Bone marrow (tissue), 2 donors: ENCODE data around the gene ALX4.

Experiments used
- DNase-seq, 2 donors: peaks; one replicate each; lab custom pipeline; 2025; lab: John Stamatoyannopoulos, UW

The ALX4 gene

DNA sequence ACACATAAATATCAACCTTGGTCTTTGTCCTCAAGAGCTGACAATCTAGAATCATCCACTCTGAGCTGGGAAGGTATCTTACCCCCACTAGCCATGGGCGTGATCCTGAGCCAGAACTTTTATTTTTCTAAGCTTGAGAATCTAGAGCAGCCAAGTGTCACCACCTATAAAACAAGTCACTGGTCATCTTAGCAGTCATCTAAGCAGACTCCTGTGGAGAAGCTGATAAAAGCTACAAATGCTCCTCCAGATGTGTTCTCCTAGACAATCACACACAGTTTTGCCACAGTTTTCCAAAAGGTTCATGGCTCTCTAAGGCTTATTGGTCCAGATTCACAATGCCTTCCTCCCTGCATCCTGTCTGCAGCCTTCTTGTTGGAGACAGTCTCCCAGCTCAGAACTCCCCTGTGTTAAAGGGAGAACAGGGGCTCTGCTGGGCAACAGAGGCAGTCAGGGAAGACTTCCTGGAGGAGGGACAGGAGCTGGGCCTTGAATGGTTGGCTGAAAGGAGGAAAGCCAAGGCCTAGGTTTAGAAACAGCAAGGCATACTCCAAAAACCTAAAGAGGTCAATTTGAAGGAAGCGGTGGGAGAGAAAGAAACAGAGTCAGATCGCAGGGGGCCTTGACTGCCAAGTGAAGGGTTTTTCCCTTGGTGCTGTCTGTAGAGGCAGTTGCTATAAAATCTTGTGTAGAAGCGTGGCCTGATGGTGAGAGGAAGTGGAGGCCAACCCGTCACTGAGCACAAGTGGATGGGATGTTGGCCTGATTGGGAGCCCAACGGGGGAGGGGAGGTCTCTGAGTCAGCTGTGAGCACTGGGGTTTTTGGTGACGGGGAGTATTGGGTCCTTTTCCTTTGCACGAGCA lies 42.0 kb downstream of the ALX4 start:
- no peak for DNase-seq

DNA sequence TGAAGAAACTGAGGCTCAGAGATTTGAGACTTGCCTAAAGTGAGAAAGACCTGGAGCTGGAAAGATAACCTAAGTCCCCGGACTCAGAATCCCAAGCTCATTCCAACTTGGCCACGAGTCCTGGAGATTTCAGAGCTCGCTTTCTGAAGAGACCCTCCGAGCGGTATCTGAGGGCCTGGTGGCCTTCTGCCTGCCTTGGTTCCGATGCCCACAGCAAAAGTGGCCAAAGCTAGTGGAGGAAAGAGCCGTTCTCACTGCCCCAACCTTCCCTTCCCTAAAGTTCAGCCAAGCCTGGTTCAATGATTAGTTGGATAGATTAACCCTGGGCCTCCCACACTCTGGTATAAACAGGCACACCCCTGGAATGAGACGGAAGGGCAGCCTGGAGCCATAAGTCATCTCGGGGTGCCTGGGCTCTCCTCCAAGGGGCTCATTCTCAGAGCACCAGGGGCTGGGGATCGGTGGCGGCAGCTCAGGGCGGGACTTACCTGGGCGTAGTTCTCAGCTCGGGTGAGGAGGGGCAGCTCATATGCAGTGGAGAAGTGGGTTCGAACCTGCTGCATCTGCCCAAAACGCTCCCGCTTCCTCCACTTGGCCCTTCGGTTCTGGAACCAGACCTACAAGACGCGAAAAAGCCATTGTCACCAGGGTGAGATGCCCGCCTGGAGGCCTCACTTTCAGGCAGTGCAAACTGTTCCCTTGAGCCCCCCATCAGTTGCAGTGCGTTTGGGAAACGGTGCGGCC lies 42.8 kb downstream of the ALX4 start:
- DNase-seq, result no peak

DNA sequence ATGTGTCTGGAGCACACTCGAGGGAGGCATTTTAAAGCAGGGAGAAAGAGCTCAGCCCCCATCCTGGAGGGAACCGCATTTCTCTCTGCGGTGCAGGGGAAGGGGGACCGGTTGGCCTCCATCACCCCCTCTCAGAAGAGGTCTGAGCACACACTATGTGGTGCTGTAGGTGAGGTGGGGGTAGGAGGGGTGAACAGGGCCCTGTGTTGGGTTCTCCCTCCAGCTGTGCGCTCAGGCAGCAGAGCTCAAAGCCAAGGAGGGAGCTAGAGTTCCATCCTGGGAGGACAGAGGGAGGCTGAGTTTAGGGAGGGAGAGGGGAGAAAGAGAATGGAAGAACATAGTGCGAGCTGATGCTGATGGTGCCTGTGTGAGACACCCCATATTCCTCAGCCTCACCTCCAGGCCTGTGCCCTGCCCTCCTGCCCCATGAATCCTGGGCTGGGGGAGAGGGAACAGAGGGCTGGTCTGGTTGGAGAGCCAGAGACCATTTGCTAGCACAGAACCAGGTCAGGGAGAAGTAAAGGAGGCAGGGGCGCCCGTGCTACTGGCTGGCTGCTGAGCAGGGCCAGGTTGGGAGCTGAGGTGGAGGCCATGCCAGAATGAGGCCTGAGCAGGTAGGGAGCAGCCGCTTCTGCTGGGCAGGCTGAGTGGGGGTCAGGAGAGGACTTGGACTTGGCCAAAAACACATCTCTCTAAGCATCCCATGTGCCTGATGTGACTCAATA lies 43.7 kb downstream of the ALX4 start:
- no peak for DNase-seq

DNA sequence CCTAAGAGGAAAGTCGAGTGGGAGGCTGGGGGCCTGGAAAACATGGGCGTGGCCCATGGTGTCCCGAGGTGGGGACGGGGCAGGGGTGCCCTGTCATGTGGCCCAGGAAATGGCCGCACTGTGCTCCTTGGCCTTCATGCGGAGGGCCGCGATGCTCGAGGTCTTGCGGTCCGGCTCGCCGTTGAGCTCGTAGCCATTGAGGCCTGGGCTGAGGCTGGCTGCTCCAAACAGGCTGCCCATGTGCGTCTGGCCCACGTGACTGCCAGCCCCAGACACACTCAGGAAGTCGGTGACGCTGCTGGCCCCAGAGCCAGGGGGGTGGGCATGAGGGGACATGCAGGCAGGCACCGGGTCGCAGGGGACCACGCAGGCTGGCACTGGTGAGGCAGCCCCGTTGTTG lies 45.2 kb downstream of the ALX4 start:
- no peak for DNase-seq

DNA sequence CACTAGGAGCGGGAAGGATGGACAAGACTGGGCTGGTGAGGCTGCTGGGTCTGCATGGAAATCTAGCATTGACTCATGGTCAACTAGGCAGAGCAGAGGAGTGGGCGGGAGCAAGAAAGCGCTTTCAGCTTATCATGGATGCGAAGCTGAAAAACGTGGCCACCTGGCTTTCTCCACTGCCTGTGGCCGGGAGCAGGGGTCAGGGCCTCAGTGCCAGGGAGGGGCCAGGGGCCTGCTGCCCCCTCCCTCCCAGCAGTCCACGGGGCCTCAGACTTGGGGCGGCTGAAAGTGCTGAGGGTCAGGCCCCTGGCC lies 45.5 kb downstream of the ALX4 start:
- DNase-seq, result no peak

DNA sequence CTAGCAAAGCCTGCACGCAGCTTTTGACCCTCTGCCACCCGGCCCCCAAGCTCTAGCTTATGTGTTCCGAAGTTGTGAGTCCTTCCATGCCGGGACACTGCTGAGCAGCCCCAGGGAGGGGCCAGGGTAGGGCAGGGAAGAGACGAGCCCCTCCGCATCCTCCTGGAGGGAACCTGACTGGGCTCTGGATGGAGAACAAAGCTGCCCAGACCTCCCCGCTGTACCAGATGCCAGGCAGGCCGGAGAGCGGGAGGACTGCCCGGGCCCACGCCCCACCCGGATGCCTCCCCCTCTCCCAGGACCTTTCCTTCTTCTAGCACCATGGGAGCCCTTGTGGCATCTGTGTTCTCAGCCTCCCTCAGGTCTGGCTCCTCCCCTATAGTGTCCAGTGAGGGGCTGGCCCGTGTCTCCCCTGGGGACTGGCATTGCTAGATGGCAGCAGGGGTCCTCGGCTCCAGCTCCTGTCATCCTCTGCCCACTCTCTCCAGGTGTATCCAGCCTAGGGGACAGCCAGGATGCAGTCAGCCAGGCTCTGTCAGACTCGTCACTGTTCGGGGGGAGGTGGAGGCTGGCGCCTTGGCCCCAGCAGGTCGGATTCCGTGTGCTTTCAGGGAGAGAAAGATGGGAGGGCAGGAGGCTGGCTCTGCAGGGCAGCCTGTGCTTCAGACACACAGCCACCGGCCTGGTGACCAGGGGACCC lies 46.1 kb downstream of the ALX4 start:
- DNase-seq, result no peak

DNA sequence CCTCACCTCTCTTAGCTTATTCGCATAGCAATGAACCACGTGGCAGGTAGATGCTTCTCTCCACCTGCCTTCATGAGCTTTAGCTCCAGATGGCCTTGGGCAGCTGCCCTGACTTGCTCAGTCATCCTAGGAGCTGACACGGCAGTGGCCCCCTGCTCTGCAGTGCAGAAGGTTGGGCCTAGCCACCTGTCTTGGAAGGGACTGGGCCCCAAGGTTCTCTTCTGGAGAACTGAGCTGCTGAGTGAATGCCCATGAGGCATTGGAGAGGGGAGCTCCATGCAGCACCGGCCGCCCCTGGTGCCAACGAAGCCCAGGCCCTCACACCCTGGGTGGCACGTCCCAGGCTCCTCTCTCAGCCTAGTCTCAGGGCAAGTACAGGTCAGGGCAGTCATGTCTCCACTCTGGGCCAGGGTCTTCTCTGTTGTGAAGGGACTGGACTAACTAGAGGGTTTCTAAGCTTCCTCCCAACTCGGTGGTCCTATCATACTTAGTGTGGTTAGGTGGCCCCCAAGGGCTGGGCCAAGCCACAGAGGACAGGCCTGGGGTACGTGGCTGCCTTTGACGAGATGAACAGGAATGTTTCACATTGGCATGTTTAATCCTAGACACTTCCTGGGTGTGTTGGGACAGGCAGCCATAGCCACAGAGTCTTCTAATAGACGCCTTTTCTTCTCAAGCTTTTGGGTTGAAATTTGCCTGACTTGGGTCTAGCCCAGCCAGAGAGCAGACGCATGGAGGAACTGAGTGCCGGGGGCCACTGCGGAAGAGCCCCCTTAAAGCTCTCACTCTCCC lies 47.9 kb downstream of the ALX4 start:
- no peak for DNase-seq

DNA sequence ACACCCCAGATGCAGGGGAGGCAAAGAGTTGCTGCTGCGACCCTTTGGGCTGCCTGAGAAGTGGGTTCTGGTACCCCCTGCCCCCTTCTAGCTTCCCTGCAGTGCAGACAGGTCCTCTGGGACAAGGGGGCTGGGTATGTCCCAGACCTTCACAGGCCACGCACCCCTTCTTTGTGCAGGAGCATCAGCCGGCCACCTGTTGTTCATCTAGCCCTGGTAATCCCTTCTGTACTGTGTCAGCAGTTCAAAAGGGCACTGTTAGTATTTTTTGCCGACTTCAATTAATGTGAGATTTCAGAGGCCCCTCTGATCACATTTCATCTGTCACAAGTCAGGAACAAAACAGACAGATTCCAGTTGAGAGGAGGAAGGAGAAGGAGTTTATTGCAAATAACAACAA lies 49.9 kb downstream of the ALX4 start:
- DNase-seq, result no peak

DNA sequence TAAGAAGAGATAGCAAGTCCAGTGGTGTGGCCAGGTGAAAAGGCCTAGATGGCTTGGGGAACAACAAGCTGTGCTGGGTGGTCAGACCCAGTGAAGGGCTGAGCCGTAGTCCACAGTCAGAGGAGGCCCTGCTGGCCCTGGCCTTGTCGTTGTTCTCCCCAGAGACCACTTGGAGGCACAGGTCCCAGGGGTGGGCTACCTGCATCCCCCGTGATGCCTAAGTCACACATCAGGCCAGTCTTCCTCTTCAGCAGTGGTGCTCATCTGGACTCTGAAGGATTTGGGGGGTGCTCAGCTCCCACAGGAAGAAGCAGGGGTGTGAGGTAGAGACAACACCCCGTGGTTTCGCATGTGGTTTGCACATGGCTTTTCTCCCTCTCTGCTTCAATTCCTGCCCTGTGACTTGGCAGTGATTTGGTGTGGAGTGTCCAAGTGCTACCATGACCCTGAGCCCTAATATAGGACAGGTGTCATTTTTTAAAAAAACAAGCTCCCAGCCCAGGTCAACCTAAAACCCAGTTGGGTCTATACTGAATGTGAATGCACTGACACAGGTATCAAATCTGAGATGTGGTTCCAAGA lies 51.0 kb downstream of the ALX4 start:
- no peak for DNase-seq

DNA sequence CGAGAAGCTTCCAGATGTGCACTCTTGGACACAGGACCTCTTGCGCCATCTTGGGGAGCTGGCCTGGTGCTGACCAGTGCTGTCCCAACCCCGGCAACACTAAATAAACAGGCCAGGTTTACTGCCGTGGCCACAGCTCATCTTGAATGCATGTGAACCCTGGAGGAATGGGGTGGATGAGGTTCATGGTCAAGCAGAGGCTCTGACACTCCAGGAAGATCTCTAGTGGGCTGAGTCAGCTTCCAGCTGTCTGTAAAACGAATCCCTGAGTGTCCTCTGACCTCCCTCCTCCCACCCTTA lies 51.8 kb downstream of the ALX4 start:
- no peak for DNase-seq

DNA sequence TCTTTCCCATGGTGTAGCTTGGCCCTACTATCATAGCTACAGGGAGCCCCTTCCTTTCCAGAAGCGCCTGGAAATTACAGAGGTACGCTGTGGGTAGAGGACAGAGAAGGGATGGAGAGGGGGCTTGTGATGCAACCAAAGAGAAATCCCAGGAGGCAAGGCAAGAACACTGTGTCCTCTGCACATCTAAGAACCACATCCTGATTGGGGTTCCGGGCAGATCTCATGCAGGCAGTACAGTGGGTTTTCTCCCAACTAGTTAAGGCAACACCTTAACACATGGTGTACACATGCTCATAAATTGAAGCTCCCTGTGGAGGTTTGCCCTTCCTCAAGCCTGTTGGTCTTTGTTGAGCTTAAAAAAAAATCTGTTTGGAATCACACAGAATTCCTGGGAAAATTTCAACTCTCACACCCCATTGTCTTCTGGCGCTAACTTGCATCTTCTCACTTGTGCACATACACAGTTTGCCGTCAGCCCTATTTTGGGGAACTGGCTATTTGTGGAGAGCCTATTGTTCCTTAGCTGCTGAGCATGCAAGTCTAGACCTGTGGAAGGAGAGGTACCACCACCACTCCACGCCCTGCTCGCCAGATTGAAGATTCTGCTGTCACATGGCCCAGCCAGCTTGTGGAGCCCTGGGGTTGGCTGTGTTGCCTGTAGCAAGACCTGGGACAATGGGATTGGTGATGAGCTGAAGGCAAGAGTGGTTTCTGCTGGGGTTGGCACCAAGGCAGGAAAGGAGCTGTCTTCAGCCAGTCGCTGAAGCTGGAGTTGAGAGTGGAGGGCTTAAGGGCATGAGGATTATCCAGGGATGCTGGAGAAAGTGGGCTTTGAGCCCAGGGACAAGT lies 52.4 kb downstream of the ALX4 start:
- DNase-seq, result no peak

DNA sequence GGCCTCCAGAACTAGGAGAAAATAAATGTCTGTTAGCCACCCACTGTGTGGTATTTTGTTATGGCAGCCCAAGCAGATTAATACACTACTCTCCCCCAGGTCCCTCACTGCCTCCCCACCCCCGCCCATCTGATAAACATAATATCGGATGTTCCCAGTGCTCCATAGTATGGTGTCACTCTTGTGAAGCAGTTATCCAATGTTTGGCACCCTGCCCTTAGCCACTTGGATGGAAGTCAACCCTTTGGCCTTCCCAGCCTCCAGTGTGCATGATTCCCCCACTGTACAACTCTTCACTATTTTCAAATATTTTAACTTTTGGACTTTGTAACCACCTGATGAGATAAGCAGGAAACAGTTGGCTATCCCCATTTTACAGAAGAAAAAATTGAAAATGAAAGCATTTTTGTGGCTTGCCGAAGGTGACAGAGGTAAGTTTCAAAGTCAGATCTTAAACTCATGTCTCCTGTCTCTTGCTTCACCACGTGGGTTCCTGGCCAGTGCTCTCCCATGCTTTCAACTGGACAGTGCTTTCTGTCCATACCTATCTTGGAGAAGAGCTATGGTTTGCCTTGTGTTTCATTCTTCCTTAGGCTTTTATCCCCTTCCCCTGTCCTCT lies 53.2 kb downstream of the ALX4 start:
- DNase-seq, result no peak

DNA sequence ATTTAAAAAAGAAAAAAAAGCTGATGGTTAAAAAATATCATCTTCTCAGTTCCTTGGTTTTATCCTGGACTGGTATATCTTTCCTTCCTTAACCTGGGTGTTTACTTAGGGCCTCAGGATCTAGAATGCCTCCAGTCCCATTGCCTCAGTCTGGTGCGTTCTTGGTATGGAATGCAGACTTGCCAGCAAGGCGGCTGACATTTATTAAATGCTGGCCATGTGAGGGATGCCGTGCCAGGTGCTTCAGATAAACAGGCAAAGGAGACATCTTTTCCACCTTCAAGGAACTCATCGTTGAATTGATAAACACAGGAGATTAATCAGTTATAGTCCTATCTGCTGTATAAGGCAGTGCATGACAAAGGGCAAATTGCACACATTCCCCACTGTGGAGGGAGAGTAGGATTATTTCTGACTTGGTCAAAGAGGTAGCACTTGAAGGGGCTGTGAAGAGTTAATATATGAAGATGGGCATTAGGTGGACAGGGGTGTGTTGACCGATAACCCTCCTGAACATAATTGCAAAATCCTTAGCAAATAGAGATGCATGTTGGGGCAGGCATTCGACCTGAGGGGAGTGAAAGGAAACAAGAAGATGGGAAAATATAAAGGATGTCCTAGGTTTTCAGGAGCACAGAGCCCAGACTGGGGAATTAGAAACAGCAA lies 54.4 kb downstream of the ALX4 start:
- no peak for DNase-seq

DNA sequence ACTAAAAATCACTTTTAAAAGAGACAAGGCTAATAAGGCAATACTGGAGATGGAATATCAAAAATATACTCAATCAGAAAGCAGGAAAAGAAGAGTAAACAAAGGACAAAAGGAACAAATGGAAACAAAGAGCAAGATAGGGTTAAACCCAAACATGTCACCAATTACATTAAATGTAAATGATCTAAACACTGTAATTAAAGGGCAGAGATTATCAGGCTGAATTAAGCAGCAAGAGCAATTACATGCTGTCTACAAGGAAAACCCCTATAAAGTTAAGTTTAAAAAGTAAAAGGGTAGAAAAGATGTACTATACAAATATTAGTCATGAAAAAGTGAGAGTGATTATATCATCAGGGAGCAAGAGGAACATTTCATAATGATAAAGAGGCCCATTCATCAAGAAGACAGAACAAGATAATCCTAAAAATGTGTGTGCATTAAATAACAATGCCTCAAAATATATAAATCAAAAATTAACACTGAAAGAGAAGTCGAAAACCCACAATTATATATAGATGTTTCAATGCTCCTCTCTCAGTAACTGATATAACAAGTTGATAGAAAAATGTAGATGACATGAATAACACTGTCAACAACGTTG lies 56.8 kb downstream of the ALX4 start:
- no peak for DNase-seq

DNA sequence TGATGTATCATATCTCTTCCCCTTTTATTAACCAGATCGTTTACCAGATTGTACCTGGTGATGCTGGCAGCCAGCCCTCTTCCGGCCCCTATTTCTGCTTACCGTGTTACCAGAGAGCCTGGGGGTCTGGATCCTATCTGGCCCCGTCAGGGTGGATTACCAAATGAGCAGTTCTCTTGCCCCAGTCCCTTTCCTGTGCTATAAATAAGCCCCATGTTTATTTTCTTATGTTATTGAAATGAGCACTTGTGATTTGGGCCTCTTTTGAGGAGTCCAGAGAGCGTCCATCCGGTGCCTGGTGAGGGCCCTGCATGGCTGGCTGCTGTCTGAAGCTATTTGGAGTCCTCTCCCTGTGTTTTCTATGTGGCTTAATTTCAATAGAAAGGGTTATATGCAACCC lies 59.5 kb downstream of the ALX4 start:
- DNase-seq, result no peak

DNA sequence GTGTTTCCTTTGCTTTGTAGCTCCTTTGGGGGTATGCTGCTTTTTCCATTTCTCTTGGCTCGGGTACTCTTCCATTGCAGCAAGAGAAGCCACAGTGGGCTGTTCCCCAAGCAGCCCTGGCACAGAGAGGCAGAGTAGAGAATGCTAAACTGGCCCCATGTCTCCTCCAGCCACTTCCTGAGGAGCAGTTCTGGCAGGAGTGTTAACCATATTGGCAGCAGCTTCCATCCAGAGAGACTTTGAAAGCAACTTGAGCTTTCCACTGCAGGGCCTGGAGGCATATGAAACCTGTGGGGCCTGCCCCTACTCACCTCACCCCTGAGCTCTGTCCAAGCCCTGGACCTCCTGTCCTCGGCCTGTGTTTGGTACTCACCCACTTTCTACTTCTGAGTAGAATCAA lies 61.8 kb downstream of the ALX4 start:
- no peak for DNase-seq

DNA sequence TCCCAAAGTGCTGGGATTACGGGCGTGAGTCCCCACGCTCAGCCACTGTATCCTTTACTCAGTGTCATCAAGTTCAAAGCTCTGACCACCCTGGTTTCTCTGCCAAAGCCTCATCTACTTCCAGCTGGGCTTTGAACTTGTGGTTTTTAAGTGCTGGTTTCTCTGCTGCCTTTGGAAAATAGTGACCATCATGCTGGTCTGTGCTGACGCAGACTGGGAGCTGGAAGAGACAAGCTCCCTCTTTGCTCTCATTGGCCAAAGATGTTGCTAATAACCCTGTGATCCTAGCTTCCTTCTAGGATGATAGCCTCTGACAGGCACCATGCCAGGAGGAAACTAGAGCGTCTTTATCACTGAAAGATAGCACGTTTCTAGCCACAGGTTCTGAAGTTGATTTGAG lies 62.4 kb downstream of the ALX4 start:
- no peak for DNase-seq

DNA sequence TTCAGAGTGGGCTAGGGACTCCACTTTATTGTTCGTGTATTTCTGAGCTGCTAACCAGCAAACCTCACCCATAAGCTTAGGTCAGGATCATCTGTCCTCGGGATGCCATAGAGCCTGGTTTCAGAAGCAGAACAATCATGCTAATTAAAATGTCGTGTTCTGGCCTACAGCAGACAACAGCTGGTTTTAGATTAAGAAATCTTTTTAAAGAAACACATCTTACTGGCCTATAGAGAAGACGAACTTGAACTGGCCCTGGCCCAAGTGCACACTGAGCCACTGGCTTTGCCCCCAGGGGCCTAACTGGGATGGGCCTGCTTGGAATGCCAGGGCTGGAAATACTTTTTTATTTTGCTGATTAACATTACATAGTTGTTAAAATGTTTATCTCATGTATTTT lies 63.2 kb downstream of the ALX4 start:
- DNase-seq, result no peak
